GM19463 (cell line): ENCODE results near the gene USP37.

Experiments used
- ATAC-seq: cut with Tn5 transposase; IDR thresholded peaks from one replicate; pipeline ENCODE4 v1.9.1; 2021; ENCODE audit warnings: mild to moderate bottlenecking, moderate library complexity; ENCODE audit not compliant: unreplicated experiment

Gene USP37

GRCh38 chr2:218432676-218433365 lies 135.3 kb downstream of the USP37 start:
- no peak for ATAC-seq

GRCh38 chr2:218431878-218432277 lies 136.3 kb downstream of the USP37 start:
- ATAC-seq: no peak

GRCh38 chr2:218430721-218431120 lies 137.4 kb downstream of the USP37 start:
- no peak for ATAC-seq

- ATAC-seq: no peak
Observed at GRCh38 chr2:218429911-218430692, 138.0 kb downstream of the USP37 start.

DNA sequence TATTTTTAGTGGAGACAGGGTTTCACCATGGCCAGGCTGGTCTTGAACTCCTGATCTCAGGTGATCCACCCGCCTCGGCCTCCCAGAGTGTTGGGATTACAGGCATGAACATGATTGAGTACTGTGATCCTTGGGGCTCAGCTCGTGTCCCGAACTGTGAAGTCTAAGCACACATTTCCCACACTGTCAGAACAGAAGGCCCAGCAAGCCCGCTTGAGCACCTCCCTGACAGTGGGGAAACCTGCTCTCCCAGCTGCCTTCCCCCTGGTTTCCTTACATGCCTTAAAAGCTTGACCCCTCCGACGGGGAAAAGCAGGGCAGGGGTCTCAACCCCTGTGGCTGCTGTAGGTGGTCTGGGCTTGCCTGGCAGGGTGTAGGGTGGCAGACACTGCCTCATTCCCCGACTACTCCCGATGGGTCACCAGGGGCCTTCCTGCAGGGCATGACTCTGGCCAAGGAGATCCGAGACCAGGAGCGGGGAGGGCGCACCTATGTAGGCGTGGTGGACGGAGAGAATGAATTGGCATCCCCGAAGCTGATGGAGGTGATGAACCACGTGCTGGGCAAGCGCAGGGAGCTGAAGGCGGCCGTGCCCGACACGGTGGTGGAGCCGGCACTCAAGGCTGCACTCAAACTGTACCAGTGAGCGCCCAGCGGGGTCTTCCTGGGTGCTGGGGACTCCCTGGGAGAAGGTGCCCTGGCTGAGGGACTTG lies 139.1 kb downstream of the USP37 start:
- ATAC-seq: no peak

DNA sequence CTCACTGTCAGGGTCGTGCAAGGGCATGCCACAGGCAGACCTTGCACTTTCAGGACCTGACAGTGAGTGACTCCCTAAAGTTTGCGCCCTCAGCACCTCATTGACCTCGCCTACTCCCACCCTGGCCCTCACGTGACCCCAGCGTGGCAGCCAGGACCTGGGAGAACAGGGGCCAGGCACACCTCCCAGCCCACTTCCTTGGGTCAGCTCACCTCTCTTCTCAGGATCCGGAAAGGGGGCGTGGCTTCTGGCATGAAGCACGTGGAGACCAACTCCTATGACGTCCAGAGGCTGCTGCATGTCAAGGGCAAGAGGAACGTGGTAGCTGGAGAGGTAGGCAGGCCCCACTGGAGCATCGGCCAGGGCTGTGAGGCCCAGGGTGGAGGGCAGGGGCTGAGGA lies 140.4 kb downstream of the USP37 start:
- ATAC-seq: no peak

DNA sequence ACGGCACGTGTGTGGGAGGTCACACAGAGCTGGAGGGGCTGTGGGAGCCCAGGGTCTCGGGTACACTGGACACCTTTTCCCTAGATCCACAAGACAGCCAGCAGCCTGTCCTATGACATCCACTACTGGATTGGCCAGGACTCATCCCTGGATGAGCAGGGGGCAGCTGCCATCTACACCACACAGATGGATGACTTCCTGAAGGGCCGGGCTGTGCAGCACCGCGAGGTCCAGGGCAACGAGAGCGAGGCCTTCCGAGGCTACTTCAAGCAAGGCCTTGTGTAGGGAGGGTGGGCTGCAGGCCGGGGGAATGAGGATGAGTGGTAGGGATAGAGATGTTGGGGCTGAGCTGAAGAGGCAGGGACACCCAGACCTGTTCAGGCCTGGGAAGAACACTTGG lies 142.6 kb downstream of the USP37 start:
- no peak for ATAC-seq

- no peak for ATAC-seq
Observed at GRCh38 chr2:218423584-218423983, 144.6 kb downstream of the USP37 start.

DNA sequence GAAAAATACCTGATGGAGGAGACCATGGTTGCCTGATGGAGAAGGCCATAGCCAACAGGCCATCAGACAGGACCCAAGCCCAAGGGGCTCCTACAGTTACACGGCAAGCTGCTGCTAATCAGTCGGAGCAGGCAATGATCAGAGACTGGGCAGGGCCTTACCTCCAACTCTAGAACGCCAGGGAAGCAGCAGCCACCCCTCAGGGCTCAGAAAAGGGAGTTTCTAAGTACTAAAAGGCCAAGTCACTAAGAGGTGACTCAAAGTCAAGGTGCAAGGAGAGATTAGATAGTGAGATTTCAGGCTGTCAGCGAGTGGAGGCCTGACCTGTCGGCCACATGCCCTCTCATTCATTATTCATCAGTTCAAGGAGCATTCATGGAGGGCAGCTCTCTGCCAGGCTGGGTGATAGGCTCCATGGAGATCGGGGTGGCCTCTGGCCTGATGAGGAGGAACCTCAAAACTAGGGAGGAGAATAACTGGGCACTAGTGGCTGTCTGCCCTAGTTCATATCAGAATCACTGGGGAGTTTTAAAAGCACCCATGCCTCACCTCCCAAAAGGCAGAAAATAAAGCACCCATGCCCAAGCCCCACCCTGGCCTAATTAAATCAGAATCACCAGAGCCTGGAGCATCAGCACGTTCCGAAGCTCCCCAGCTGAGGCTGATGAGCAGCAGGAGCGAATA lies 145.6 kb downstream of the USP37 start:
- ATAC-seq: no peak

DNA sequence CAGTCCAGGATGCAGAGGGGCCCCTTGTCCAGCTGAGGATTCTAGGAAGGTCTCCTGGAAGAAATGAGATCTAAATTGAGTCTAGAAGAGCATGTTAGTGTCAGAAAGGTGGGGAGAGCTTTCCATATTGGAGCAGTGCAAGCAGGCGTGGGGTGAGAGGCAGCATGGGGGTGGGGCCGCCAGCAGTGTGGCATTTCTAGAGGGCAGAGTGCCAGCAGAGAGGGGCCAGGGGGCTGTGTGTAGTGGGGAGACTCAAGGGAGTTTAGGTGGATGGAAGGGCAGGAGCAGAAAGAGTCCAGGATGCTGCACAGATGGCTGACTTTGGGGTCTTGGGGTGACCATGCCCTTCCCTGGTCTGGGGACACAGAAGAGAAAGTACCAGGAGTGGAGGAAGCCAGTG lies 147.1 kb downstream of the USP37 start:
- no peak for ATAC-seq

GRCh38 chr2:218419630-218420216 lies 148.4 kb downstream of the USP37 start:
- ATAC-seq: no peak

- no peak for ATAC-seq
Observed at GRCh38 chr2:218418717-218419458, 149.3 kb downstream of the USP37 start, which contains the start of gene VIL1. VIL1 (plus strand) TSS chr2:218419123; CDS start chr2:218423779, 4,656 bp downstream.

GRCh38 chr2:218418321-218418716 lies 149.8 kb downstream of the USP37 start:
- ATAC-seq: no peak

DNA sequence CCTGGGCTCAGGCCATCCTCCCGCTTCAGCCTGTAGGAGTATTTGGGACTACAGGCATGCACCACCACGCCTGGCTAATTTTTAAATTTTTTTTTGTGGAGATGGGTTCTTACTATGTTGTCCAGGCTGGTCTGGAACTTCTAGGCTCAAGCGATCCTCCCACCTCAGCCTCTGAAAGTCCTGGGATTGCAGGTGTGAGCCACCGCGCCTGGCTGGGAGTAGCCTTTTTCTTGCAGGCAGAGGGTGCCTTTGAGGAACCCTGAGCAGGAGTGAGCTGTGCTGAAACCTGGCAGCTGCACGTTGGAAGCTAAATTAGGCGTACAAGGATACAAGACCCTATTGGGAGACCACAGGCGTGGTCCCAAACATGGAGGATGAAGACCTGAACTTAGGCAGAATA lies 160.4 kb downstream of the USP37 start:
- no peak for ATAC-seq

DNA sequence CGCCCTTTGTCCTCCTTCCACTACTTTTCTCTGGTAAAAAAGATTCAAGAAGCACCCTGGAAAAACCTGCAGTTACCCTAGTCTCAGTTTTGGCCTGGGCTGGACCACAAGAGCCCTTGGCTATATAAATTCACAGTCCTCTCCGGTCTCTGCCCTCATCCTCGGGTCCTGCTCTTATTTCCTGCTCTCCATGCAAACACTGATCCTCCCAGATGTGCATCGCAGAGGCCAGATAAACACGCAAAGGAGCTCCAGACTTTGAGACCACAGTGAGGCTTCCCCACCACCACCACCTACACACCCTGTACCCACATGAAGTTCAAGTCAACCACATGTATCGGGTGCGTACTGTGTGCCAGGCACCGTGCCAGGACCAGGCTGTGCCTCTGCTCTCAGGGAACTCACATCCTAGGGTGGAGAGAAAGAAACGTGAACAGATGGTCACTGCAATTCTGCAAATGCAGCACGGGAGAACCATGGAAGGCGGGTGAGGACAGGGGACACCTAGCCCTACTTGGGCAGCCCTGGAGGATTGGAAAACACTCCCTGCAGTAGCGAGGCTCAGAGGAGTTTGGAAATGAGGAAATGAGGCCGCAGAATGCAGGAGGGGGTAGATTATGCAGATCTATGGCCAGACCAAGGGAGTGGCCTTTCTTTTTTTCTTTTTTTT lies 161.1 kb downstream of the USP37 start:
- ATAC-seq: peak; percentile 1

DNA sequence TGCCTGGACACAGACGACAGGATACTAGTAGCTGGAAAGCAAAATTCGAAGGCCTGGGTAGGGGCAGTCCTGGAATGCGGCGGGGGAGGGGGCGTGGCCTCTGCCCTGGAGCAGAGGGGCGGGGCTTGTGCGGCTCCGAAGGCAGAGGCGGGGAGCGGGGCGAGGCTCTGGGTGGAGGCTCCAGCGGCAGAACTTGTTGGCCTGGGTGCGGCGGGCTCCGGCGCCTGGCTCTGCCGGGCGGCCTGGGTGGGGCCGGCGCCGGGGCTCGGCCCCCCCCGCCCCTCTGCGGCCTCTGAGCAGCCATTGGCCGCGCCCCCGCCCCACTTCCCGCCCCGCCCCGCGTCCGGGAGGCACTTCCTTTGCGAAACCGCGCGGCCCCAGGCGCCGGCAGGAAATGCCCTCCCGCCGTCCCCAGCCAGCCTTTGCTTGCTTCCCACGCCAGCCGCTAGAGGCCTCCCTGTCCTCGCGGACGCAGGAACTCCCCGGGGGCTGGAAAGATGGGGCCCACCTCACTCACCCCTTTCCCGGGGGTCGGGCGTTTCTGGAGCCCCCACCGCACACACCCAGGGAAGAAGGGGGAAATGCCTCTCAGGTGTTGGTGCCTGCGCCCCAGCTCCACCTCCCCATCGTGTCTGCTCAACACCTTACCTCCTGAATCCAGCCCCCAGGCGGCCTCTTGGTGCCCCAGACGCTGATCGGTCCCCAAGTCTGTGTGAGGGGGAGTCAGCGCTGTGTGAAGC lies 161.8 kb downstream of the USP37 start:
- peak; percentile 83 for ATAC-seq

- ATAC-seq: peak; percentile 13
Observed at GRCh38 chr2:218405746-218406208, 162.4 kb downstream of the USP37 start.

- no peak for ATAC-seq
Observed at GRCh38 chr2:218405086-218405745, 162.9 kb downstream of the USP37 start.
